HAP-1 (cell line): ENCODE results near the gene HPSE2.

Experiments used
- DNase-seq, 2 experiments: peaks; one replicate each; pipeline ENCODE4 v3.0.0-alpha.2; 2016 to 2020; ENCODE audit warnings: low spot score in 2 of 2
- H3K27me3 ChIP-seq: fragments of 250-450 bp; sonication (Bioruptor Pico); 2 replicates; pipeline ENCODE4 v1.5.1; 2020; ENCODE audit warnings: low read depth, mild to moderate bottlenecking, moderate library complexity
- H3K36me3 ChIP-seq: fragments of 250-450 bp; sonication (Bioruptor Pico); replicated peaks from 2 replicates; pipeline ENCODE4 v1.5.1; 2020; ENCODE audit warnings: mild to moderate bottlenecking
- H3K4me1 ChIP-seq: fragments of 250-450 bp; sonication (Bioruptor Pico); 2 replicates; pipeline ENCODE4 v1.5.1; 2020; ENCODE audit warnings: mild to moderate bottlenecking
- H3K4me3 ChIP-seq: fragments of 250-450 bp; sonication (Bioruptor Pico); 2 replicates; pipeline ENCODE4 v1.5.1; 2020; ENCODE audit warnings: mild to moderate bottlenecking, moderate library complexity
- H3K9me3 ChIP-seq: fragments of 250-450 bp; sonication (Bioruptor Pico); 2 replicates; pipeline ENCODE4 v1.5.1; 2020; ENCODE audit warnings: mild to moderate bottlenecking, moderate library complexity
- in situ Hi-C: fragments of 300-500 bp; cut with MboI; formaldehyde crosslinking; loops from 3 replicates; pipeline ENCODE4 v1.14.3; 2020; ENCODE audit warnings: low sequenced_read_pairs, inconsistent platforms, mixed read lengths

The HPSE2 gene

GRCh38 chr10:98638920-98639319 lies 596.7 kb downstream of the HPSE2 start:
- in situ Hi-C loops = no loop called here

GRCh38 chr10:98636921-98637329 lies 598.7 kb downstream of the HPSE2 start:
- in situ Hi-C loops = no loop called here
- no peaks in the 10 kb centered on the region for H3K36me3 ChIP-seq
- DNase-seq = no peak
- H3K4me3 ChIP-seq = no peak overlapping the region
- H3K27me3 ChIP-seq = 0 out of 2 replicates have a peak, but pooled peaks cover 4% of the 10 kb centered on the region
- no peaks in the 10 kb centered on the region for H3K9me3 ChIP-seq
- no peaks in the 10 kb centered on the region for H3K4me1 ChIP-seq

More at GRCh38 chr10:98638920-98639319, 596.7 kb downstream of the HPSE2 start:
- peaks cover 4% of the 10 kb centered on the region; the same call in 1 of the 2 replicates for H3K27me3 ChIP-seq
- H3K4me1 ChIP-seq = no peaks in the 10 kb centered on the region
- DNase-seq = no peak
- no peaks in the 10 kb centered on the region for H3K36me3 ChIP-seq
- no peaks in the 10 kb centered on the region for H3K9me3 ChIP-seq
- H3K4me3 ChIP-seq = no peak overlapping the region

DNA sequence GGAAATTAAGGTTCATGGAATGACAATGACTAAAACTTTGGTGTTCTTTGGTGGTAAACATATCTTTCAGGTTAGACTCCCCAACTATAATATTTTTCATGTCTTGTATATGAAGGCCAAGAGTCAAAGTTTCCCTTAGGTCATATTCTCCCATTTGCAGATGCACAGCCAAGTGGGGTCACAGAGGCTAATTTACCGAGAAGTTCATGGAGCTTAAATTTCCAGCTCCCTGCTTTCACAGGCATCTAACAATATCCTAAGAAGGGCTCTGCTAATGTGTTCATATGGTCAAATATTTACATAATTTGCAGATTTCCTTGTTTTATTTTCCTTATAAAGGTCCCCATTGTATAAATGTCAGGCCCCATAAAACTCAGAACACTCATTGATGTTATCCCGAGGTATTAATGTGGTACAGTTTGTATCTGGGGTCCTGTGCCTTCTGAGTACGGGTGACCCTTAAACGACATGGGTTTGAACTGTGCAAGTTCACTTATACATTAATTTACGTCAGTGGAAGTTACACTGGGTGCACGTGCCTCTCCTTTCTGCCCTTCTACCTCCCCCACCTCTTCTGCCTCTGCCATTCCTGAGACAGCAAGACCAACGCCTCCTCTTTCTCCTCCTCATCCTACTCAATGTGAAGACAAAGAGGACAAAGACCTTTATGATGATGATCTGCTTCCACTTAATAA lies 603.0 kb downstream of the HPSE2 start:
- in situ Hi-C loops = no loop called here
- H3K36me3 ChIP-seq = no peaks in the 10 kb centered on the region
- no peak overlapping the region for H3K4me3 ChIP-seq
- no peaks in the 10 kb centered on the region for H3K4me1 ChIP-seq
- DNase-seq = no peak
- H3K27me3 ChIP-seq = no peaks in the 10 kb centered on the region
- H3K9me3 ChIP-seq = no peaks in the 10 kb centered on the region

DNA sequence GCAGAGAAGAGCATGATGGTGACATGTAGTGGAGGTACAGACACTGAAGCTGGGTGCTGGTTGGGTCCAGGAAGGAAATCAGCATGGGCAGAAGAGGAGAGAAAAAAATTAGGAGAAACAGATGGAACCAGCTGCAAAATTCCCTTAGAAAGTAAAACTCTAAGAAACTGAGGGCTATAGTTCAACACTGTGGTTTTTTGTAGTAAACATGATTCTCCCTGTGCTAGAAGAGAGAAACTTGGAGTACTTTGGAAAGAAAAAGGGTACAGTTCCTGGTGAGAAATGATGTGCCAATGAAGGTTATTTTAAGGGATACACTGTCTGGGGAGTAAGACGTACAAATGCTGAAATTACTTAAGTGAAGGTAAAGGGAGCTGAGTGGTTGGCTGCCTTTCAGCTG lies 607.4 kb downstream of the HPSE2 start:
- Histone ChIP-seq H3K4me1 (no peaks in the 10 kb centered on the region), H3K36me3 (no peaks in the 10 kb centered on the region), H3K4me3 (no peak overlapping the region), H3K27me3 (no peaks in the 10 kb centered on the region), H3K9me3 (no peaks in the 10 kb centered on the region)
- in situ Hi-C loops = no loop called here
- DNase-seq = no peak

DNA sequence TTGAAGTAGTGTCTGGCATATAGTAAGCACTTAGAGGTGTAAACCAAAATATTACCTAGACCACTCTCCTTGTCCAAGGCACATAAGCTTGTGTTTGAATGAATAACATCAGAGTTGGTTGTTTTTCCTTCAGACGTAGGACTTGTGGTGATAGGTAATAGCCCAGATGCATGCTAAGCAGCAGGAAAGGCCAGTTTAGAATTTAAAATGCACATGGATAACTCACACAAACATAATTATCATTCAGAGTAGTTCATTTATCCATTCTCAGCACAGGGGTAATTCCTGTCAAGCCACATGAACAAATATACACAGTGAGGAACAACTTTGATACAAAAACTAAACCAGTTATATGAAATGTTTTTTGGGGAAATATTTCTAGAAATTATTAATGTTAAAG lies 607.9 kb downstream of the HPSE2 start:
- DNase-seq = no peak
- H3K4me1 ChIP-seq = no peaks in the 10 kb centered on the region
- no peak overlapping the region for H3K4me3 ChIP-seq
- no peaks in the 10 kb centered on the region for H3K36me3 ChIP-seq
- H3K9me3 ChIP-seq = no peaks in the 10 kb centered on the region
- in situ Hi-C loops = no loop called here
- H3K27me3 ChIP-seq = no peaks in the 10 kb centered on the region

- Histone ChIP-seq H3K27me3 (peaks cover 4% of the 10 kb centered on the region; the same call in 1 of the 2 replicates), H3K36me3 (no peaks in the 10 kb centered on the region), H3K4me1 (no peaks in the 10 kb centered on the region), H3K9me3 (no peaks in the 10 kb centered on the region), H3K4me3 (no peak overlapping the region)
- DNase-seq = no peak
- in situ Hi-C loops = no loop called here
These were observed 610.7 kb downstream of the HPSE2 start for GRCh38 chr10:98624963-98625362.

GRCh38 chr10:98623176-98623575 lies 612.5 kb downstream of the HPSE2 start:
- in situ Hi-C loops = no loop called here
- no peaks in the 10 kb centered on the region for H3K9me3 ChIP-seq
- peaks cover 4% of the 10 kb centered on the region; the same call in 1 of the 2 replicates for H3K27me3 ChIP-seq
- no peak overlapping the region for H3K4me3 ChIP-seq
- no peaks in the 10 kb centered on the region for H3K36me3 ChIP-seq
- H3K4me1 ChIP-seq = no peaks in the 10 kb centered on the region
- no peak for DNase-seq

GRCh38 chr10:98621630-98622029 lies 614.0 kb downstream of the HPSE2 start:
- in situ Hi-C loops = no loop called here
- Histone ChIP-seq H3K27me3 (peaks cover 4% of the 10 kb centered on the region; the same call in 1 of the 2 replicates), H3K36me3 (no peaks in the 10 kb centered on the region), H3K4me3 (no peak overlapping the region), H3K9me3 (no peaks in the 10 kb centered on the region), H3K4me1 (no peaks in the 10 kb centered on the region)
- DNase-seq = no peak

- in situ Hi-C loops = no loop called here
- Histone ChIP-seq H3K27me3 (peaks cover 4% of the 10 kb centered on the region; the same call in 1 of the 2 replicates), H3K4me3 (no peak overlapping the region), H3K36me3 (no peaks in the 10 kb centered on the region), H3K9me3 (no peaks in the 10 kb centered on the region), H3K4me1 (no peaks in the 10 kb centered on the region)
- no peak for DNase-seq
These were observed 615.1 kb downstream of the HPSE2 start for GRCh38 chr10:98620503-98620902.

DNA sequence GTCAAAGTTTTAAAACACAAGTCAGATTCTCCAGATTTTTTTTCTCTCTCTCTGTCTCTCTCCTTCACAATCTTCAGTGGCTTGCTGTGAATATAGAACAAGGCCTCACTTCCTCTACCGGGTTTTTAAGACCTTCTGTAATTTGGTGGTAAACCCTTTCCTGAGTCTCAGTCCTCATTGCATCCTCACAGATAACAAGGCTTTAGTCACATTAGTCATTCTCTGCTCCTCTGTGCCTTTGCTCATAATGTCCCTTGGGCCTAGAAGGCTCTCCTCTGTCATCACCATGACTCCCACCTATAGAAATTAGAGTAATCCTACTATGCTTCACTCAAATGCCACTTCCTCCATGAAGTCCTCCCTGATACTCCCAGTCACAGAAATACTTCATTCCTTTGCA lies 616.2 kb downstream of the HPSE2 start:
- Histone ChIP-seq H3K4me1 (no peaks in the 10 kb centered on the region), H3K4me3 (no peak overlapping the region), H3K27me3 (peaks cover 4% of the 10 kb centered on the region; the same call in 1 of the 2 replicates), H3K9me3 (no peaks in the 10 kb centered on the region), H3K36me3 (no peaks in the 10 kb centered on the region)
- in situ Hi-C loops = no loop called here
- no peak for DNase-seq

- no peak for DNase-seq
- H3K27me3 ChIP-seq = peaks cover 4% of the 10 kb centered on the region; the same call in 1 of the 2 replicates
- no peaks in the 10 kb centered on the region for H3K9me3 ChIP-seq
- no peaks in the 10 kb centered on the region for H3K4me1 ChIP-seq
- H3K36me3 ChIP-seq = no peaks in the 10 kb centered on the region
- in situ Hi-C loops = no loop called here
- H3K4me3 ChIP-seq = no peak overlapping the region
These were observed 617.6 kb downstream of the HPSE2 start for GRCh38 chr10:98617906-98618520.

- in situ Hi-C loops = no loop called here
- DNase-seq = no peak
- H3K36me3 ChIP-seq = no peaks in the 10 kb centered on the region
- no peak overlapping the region for H3K4me3 ChIP-seq
- no peaks in the 10 kb centered on the region for H3K9me3 ChIP-seq
- H3K4me1 ChIP-seq = no peaks in the 10 kb centered on the region
- no peaks in the 10 kb centered on the region for H3K27me3 ChIP-seq
These were observed 622.2 kb downstream of the HPSE2 start for GRCh38 chr10:98613446-98613845.

GRCh38 chr10:98611436-98611835 lies 624.2 kb downstream of the HPSE2 start:
- no peak for DNase-seq
- in situ Hi-C loops = no loop called here
- no peaks in the 10 kb centered on the region for H3K9me3 ChIP-seq
- H3K4me3 ChIP-seq = no peak overlapping the region
- no peaks in the 10 kb centered on the region for H3K27me3 ChIP-seq
- H3K36me3 ChIP-seq = no peaks in the 10 kb centered on the region
- no peaks in the 10 kb centered on the region for H3K4me1 ChIP-seq

GRCh38 chr10:98610836-98611235 lies 624.8 kb downstream of the HPSE2 start:
- Histone ChIP-seq H3K36me3 (no peaks in the 10 kb centered on the region), H3K9me3 (no peaks in the 10 kb centered on the region), H3K4me1 (no peaks in the 10 kb centered on the region), H3K4me3 (no peak overlapping the region), H3K27me3 (no peaks in the 10 kb centered on the region)
- in situ Hi-C loops = no loop called here
- DNase-seq = no peak
